Stimulated activated CD4-positive, alpha-beta T cell treated with anti-CD3 and anti-CD28 coated beads, Interleukin-12 subunit alpha, Interleukin-12 subunit beta, amount 100 ng/mL, for 4 hours (primary cell): ENCODE data around the gene EDC4.
A peak's percentile ranks its signal among the peaks of the same experiment; 100 is the strongest.
"Not testable (repeated sequence)": the region's sequence is repeated elsewhere in the genome, so short reads cannot be mapped to it uniquely, and the experiment has no call there.

Experiments used
- DNase-seq: peaks from one replicate; pipeline ENCODE4 v3.0.0-alpha.2; 2020

EDC4 gene

DNA sequence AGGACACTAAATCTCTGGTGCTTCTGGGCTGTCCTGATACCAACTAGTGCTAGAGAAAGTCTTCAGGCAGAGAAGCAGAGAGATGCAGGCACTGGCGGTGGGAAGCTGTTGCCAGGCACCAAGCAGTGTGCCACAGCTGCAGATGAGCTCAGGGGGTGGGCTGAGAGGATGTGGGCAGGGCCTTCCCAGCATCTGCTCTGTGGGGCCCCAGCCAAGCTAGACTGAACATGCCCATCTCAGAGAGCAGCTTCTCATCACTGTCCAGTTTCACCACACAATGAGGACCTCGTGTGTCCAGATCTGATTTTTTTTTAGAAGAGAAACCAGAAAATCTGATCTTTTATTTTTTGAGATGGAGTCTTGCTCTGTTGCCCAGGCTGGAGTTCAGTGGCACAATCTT, 37.3 kb downstream of the EDC4 start:
- DNase-seq, result no peak

DNA sequence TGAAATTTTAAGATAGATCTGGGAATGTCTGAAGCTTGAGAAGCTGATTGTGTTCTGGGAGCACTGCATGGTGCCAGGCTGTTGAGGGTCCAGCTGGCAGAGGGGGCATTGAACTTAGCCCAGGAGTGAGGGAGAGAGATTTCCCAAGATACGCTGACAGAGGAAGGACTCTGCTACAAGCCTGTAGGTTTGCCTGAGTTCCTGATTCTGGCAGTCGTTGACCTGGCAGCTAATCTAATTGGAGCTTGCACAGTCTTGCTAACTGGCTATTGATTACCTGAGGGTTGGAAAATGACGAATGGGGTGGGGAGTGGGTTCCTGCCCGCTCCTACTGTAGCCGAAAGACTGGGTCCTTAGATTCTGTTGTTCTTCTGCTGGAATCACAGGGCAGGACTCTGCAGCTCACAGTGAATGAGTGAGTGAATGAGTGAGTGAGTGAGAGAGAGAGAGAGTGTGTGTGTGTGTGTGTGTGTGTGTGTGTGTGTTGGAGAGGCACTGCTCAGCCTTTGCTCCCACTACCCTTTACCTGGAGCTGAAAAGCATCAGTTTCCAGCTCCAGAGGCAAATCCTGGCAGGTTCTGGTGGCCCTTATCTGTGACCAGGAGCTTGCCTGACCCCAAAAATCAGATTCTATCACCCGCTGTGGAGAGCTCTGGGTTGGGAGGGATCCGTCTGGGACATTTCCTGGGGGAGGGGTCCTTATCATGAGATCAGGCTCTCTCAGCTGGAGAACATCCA, 42.1 kb downstream of the EDC4 start:
- DNase-seq, result no peak

DNA sequence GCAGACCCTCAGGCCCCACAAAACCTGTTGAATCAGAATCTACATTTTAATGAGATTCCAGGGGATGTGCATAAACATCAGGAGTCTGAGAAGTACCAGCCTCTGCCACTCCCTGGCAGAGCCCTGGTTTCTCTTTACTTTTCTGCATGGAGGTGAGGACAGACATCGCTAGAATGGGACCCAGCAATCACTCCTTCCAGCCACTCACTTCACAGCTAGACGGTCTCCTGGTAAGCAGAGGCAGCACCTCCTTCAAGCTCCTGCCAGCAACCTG, 42.6 kb downstream of the EDC4 start:
- DNase-seq, result not testable (repeated sequence)

DNA sequence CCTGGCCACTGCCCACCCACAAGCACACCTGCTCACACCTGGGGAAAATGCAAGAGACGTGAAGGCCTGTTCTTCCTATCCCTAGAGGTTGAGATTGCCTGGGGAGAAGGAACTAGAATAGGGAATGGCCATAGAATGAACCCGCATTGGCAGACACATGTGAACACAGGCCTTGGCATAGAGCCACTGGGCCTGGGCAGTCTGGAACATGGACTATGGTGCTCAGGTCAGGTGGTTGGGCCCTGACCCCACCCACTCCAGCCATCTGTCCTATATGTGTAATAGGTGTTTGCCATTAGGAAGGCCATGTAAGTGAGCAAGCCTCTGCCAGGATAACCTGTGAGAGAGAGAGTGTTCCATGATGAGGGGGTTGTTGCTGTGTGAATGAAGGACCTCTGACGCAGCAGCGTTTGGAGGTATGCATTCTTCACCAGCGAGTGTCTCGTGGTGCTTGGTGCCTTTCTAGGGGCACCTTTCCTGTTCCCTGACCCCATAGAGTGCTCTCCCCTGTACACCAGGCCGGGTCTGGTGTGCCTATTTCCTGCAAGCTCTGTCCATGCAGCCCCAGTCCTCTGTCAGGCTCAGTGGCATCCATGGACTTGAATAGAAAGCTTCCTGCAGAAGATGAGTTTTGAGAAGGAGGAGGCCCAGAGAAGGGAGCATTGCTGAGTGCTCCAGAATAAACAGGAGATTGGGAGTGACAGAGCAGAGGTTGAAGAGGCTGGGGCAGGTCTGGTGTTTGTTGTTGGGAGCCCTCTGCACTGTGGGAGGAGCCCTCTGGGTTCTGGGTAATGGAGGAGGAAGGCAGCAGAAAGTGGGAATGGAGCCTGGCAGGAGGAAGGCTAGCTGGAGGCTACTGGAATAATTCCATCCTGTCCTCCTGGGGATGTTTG, 43.2 kb downstream of the EDC4 start:
- DNase-seq, result no peak

DNA sequence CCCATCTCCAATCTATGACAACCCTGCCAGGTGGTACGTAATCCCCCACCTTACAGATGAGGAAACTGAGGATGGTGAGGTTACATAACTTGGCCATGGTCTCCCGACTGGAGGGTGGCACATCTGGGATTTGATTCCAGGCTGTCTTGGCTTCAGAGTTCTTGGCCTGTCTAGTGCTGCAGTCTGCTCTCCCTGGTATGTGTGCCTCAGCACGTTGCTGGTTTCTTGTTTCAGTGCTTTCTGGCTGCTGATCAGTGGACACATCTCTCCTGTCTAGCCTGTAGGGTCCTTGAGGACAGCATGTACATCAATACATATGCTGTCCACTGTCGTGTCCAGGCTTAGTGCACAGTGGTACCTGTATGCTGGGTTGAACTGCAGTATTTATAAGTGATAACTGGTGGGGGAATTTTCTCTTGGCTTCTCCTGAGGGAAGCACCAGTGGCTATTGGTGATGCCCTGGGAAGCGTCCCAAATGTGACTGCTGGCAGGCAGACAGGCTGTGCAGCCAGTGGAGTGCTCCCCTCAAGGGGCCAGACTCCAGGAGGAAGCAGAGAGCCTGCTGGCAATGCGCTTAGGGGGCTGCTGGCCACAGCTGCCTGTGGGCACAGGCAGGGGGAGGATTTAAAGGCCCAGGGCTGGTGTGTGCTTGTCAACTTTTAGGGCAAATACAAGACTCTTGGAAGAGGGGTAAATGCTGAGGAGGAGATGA, 44.4 kb downstream of the EDC4 start:
- no peak for DNase-seq

DNA sequence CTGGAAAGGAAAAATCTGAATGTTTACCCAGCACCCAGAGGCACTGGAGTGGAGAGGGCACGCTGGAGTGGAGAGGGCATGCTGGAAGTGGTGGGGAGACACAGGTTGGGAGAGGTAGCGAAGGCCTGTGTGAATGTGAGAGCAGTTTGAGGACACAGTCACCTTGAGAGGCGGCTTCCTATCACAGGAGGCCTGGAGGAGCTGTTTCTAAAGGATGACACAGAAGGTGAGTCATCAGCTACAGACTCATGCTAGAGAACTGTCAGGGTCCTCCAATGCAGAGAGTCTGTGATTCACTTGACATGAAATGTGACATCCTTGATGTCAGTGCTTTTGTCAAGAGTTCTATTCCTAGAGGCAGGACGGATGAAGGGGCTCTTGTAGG, 45.0 kb downstream of the EDC4 start:
- DNase-seq, result peak; percentile 40

DNA sequence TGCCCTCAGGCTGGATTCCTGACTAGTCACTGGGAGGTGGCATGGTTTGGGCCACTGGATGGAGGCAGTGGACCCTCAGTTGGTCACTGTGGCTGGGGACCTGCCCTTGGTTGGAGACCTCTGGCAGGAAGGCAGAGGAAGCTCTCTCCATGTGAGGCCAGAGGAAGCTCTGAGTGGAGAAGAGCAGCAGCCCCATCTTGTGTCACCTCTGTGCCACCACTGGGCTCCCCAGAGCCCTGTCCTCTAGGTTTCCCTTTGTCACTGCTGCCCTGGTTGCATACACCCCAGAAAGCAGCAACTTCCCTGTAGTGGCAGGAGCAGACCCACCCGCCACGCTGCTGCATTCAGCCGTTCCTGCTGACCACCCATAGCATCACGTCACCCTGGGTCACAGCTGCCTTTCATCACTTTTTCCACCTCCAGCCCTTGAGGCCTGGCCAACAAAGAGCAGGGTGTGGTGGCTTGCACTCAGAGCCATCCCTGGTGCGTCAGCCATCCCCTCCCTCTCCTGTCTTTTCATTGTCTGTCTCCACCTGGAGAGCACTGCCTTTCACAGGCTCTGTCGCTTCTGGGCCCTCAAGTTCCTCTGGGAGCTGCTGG, 46.9 kb downstream of the EDC4 start:
- no peak for DNase-seq

DNA sequence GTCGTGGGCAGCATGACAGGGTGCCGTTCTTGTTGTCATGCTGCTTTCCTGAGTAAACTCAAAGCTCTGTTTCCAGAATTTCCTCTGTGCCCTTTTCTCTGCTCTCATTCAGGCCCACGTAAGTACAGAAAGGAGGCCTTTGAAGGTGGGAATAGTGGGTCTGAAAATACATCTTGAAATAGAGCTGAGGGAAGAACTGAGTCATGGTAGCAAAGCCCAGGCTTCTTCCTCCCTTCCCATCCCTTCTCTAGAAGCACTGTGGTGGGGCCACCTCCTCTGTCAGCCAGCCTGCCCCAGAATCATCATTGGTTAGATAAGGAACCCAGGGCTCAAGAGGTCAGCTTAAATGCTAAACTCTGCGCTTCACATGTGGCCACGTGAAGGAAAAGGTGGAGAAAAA, 49.4 kb downstream of the EDC4 start:
- no peak for DNase-seq

DNA sequence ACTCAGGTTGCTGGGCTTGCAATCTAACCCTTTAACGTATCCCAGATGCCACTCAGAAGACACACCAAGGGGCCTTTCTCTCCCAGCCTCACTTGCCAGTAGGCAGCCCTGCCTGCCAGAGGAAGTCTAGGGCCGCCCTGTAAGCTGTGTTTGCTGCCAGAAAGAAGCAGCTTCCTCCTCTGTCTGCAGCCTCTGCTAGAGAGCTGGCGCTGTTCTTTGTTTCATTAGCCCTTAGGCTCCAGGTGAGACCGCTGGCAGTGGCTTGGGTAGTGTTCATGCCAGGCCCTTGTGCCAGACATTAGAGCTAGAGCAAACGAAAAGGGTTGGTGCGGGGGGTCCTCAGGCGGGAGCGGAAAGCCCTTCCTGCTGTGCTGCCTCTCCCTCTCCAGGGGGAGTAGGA, 49.9 kb downstream of the EDC4 start:
- no peak for DNase-seq

DNA sequence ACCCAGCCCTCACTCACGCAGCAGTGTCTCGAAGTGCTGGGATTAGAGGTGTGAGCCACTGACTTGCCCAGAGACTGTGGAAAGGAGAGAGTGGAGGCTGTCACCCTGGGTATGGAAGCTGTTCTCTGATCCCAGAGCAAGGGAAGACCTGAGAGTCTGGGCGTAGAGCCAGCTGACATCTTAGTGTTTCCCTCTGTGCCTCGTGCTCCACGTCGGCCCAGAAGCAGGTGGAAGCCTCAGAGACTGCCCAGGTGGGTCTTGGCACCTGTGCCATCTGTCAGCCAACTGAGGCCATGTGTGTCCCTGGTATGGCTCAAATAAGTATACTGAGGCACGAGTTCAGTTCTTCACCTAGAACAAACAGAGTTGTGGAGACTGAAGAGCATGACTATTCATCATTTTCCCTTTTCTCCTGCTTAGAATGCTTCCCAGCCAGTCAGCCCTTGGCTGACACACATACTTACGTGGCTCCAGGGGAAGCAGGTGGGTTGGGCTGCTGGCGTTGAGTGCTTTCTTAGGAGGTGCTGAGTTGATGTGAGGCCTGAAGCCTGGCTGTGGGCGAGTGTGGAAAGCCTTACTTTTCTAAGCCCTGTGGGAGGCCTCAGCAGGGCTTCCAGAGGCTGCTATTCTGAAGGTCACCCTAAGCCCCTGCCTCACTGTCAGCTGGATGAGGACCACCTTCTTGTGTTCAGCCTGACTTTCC, 50.7 kb downstream of the EDC4 start:
- DNase-seq, result no peak

DNA sequence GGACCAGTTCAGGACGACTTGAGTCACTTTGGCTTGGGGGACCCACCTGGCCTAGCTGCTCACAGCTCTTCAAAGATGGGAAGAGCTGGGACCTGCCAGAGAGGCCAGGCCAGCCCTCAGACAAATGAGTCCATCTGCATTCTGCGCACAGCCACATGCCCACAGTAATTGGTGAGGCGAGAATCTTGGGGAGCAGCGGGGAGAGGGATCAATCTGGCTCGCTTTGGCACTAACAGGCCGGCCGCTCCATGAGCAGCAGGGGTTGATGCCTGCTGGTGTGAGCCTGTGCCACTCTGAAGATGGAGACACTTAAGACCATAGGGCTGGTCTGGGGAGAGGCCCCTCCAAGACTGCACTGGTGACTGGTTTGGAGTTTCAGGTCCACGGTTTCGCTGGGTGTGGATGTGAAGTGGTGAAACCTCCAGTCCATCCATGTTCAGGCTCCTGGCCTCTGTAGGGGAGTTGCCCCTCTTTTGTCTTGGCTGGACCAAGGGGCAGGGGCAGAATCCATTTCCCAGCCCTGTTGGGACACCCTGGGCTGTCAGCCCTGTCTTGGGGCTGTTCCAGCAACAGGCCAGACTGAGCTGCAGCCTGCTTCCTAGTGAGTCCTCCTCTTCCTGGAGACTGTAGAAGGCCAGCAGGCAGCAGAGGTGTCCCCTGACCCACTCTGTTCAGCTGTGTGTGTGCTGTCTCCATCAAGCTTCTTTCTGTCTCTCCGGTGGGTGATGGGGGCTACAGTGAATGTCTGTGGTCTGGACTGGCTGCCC, 51.5 kb downstream of the EDC4 start:
- no peak for DNase-seq

DNA sequence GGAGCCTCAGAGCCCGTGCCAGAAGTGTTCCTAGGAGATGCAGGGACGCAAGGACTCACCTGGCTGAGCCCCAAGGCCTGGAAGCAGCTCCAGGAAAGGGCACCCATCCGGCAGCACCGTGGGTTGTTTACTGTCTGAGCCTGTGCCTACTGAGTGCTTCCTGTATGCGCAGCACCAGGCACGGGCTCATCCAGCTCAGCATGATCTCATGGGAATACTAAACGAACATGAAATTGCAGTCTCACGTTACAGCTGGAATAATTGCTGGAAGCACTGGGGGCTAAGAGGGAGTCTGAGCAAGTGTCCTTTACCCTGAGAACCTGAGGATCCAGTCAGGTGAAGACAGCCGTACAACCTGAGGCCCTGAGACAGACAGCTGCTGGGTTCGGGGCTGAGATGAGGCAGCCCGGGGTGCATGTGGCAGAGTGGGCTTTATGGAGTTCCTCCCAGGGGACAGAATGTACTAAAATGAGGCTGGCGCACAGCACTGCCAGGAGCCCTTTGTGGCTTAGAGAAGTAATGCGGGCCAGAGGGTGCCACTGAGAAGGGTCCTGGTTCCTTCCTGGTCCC, 53.4 kb downstream of the EDC4 start:
- DNase-seq, result no peak

DNA sequence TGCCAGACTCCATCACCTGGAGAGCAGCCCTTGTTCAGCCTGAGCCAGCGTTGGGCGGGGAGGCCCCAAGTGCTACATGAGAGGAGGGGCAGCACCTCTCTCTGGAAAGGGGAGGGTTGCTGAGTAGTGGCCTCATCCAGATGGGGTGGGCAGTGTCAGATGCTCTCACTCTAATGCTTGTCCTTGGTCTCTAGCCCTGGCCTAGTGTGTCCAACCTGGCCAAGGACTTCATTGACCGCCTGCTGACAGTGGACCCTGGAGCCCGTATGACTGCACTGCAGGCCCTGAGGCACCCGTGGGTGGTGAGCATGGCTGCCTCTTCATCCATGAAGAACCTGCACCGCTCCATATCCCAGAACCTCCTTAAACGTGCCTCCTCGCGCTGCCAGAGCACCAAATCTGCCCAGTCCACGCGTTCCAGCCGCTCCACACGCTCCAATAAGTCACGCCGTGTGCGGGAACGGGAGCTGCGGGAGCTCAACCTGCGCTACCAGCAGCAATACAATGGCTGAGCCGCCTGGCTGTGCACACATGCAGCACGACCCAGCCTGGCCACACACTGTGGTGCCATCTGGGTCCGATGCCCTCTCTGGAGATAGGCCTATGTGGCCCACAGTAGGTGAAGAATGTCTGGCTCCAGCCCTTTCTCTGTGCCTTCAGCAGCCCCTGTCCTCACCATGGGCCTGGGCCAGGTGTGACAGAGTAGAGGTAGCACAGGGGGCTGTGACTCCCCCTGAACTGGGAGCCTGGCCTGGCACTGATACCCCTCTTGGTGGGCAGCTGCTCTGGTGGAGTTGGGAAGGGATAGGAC, 54.5 kb downstream of the EDC4 start:
- no peak for DNase-seq

DNA sequence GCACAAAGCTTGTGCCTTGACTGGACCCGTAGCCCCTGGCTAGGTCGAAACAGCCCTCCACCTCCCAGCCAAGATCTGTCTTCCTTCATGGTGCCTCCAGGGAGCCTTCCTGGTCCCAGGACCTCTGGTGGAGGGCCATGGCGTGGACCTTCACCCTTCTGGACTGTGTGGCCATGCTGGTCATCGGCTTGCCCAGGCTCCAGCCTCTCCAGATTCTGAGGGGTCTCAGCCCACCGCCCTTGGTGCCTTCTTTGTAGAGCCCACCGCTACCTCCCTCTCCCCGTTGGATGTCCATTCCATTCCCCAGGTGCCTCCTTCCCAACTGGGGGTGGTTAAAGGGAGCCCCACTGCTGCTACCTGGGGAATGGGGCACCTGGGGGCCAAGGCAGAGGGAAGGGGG, 55.3 kb downstream of the EDC4 start:
- no peak for DNase-seq

DNA sequence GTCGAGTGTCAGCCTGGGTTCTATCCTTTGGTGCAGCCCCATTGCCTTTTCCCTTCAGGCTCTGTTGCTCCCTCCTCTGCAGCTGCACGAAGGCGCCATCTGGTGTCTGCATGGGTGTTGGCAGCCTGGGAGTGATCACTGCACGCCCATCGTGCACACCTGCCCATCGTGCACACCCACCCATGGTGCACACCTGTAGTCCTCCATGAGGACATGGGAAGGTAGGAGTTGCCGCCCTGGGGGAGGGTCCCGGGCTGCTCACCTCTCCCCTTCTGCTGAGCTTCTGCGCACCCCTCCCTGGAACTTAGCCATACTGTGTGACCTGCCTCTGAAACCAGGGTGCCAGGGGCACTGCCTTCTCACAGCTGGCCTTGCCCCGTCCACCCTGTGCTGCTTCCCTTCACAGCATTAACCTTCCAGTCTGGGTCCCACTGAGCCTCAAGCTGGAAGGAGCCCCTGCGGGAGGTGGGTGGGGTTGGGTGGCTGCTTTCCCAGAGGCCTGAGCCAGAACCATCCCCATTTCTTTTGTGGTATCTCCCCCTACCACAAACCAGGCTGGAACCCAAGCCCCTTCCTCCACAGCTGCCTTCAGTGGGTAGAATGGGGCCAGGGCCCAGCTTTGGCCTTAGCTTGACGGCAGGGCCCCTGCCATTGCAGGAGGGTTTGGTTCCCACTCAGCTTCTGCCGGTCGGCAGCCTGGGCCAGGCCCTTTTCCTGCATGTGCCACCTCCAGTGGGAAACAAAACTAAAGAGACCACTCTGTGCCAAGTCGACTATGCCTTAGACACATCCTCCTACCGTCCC, 55.9 kb downstream of the EDC4 start:
- DNase-seq, result peak; percentile 76

DNA sequence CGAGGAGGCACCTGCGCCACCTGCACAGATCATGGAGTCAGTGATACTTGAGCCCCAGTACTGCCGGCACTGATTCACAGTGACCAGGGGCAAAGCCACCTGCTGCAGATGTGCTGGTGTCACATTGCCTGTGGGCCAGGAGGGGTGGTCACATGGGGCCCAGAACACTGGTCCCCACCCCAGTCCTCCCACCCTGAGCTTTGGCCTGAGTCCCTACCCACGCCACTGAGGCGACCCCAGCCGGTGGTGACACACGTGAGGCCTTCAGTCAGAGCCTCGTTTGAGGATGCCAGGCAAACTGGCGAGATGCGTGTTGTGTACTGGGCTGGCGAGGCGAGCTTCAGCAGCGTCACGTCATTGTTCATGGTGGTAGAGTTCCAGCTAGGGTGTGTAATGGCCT, 57.3 kb downstream of the EDC4 start:
- DNase-seq, result no peak

DNA sequence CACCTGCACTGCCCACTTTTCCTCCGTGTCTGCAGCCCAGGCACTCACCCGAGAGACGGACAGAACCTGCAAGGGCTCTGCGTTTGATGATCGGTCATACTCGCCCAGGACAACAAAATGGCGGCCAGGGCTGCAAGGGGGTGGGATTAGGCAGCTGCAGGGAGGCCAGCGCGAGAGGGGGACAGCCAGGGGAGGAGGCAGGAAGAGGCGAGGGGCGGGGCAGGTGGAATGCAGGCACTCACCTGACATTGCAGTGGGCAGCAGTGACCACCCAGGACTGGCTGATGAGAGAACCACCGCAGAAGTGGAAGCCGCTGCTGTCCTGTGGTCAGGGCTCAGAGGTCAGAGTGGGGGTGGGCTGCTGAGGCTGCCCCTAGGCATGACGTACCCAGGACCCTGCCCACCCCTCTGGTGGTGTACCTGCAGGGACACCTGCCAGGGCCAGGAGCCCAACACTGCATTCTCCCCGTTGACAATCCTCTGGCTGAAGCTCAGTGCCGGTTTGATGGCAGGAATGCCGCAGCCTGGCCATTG, 57.9 kb downstream of the EDC4 start:
- no peak for DNase-seq
